Cardiac septum (tissue), 1 donor: ENCODE measurements around the gene VPS29. TPM values are rescaled to one million over a fixed set of nuclear protein-coding genes. Genes with fewer than 3 reads are reported as not detected.
"Not testable (repeated sequence)": the region's sequence is repeated elsewhere in the genome, so short reads cannot be mapped to it uniquely, and the experiment has no call there.

Source experiments
- DNase-seq: peaks from one replicate; pipeline ENCODE4 v3.0.0-alpha.2; 2020; ENCODE audit warnings: low spot score
- intact Hi-C: fragments of 100-400 bp; cut with DNase I; formaldehyde crosslinking; loops from one replicate; pipeline ENCODE4 v1.14.0; 2022
- total RNA-seq: library from RNA; stranded (reverse); fragmentation: NEBNext Ultra II Directional; extraction: Animal tissue kit (Norgen Biotek cat#: 25700); gene quantifications from one replicate; pipeline ENCODE4 v1.2.1, GENCODE V29; 2021
- donor health status: DM: no; HTN: no; CAD: no.

Gene VPS29
- total RNA-seq, 1 donor from 2014 or later, result 76.3 TPM

GRCh38 chr12:110465024-110465423 is 36.9 kb downstream of the VPS29 start:
- DNase-seq, result no peak
- intact Hi-C loops, result loop anchor here (5.0 kb wide), 1 partner anchor 137 kb away; no protein-coding TSS in a partner anchor

DNA sequence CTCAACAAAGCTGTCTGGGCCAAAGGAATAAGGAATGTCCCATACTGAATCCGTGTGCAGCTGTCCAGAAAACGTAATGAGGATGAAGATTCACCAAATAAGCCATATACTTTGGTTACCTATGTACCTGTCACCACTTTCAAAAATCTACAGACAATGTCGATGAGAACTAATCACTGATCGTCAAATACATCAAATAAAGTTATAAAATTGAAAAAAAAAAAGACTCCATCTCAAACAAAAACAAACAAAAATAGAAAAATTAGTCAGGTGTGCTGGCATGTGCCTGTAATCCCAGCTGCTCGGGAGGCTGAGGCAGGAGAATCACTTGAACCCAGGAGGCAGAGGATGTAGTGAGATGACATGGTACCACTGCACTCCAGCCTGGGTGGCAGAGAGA is 40.7 kb downstream of the VPS29 start:
- intact Hi-C loops, DNase-seq: not testable (repeated sequence)

DNA sequence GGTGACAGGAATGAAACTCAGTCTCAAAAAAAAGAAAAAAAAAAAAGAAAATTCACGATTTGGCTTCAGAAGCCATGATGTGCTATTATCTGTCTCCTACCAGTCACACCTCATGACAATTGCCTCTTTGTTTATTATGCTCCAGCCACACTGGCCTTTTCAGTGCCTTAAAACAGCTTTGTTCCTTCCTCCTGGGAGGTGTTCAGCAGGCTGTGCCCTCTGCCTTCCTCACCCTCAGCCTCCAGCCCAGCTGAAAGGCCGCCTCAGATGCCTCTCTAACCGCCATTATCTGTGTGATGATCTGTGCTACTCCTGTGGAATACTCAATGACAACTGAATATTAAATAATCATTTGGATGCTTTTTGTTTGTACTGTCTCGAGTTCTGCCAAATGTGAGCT is 43.2 kb downstream of the VPS29 start:
- DNase-seq, result no peak
- intact Hi-C loops, result no loop called here

GRCh38 chr12:110453569-110454296 is 48.2 kb downstream of the VPS29 start:
- intact Hi-C loops, result loop anchor here (2.0 kb wide), 1 partner anchor 435 kb away; no protein-coding TSS in a partner anchor
- no peak for DNase-seq

DNA sequence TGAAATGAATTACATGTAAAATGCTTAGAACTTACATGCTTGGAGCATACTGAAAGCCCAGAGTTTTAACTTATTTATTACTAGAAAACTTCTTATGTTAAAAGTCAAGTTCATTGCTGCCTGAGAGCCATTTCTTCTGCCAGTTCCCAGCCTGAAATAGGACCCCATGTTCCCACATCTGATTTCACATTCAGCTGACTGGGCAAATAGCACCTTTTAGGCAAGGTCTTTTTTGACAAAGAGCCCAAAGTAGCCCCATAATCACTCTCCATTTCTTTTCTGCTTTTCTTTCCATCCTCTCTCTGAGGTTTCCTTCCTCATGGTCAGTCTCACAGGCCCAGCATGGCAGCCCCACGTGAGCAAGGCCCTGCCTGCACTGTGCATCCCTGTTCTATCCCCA is 50.6 kb downstream of the VPS29 start:
- intact Hi-C loops, result loop anchor here (2.0 kb wide), 1 partner anchor 150 kb away; no protein-coding TSS in a partner anchor
- no peak for DNase-seq

GRCh38 chr12:110449799-110450497 is 52.0 kb downstream of the VPS29 start, which contains the start of gene ARPC3:
Gene ARPC3 (minus strand): TSS chr12:110450337. CDS start chr12:110450260, 77 bp downstream.
- peak; percentile 98 for DNase-seq
- intact Hi-C loops, result loop anchor here (2.0 kb wide), 1 partner anchor 151 kb away; no protein-coding TSS in a partner anchor

DNA sequence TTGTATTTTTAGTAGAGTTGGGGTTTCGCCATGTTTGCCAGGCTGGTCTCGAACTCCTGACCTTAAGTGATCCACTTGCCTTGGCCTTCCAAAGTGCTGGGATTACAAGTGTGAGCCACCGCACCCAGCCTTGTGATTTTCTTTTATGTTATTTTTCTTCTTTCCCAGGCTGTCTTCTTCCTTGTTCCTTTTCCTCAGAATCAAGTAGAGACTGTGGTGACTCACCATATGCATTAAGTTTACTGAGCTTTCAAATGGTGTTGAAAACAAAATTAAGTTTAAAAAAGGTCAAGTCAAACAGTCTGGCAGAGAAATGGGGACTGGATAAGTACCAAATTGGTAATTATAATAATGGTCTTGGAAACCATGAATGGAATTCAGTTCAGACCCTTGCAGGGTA is 57.5 kb downstream of the VPS29 start:
- no peak for DNase-seq
- intact Hi-C loops, result no loop called here

Other genes starting within 250 kb of the VPS29 start
- 918 TPM for gene ATP2A2, start 220.9 kb downstream of the VPS29 start, total RNA-seq
- 35.3 TPM for gene ANAPC7, start 98.4 kb downstream of the VPS29 start, total RNA-seq
- 102 TPM for gene ARPC3, start 51.8 kb downstream of the VPS29 start, total RNA-seq
- gene GPN3, start 33.9 kb downstream of the VPS29 start, total RNA-seq, result 27.1 TPM
- 4.7 TPM for gene FAM216A, start 33.3 kb downstream of the VPS29 start, total RNA-seq
- gene RAD9B, start 220 bp upstream of the VPS29 start, total RNA-seq, result 0.65 TPM
- 55.0 TPM for gene PPTC7, start 81.2 kb upstream of the VPS29 start, total RNA-seq
- 20.7 TPM for gene TCTN1, start 112.0 kb upstream of the VPS29 start, total RNA-seq
- gene HVCN1, start 187.0 kb upstream of the VPS29 start, total RNA-seq, result 3.5 TPM
- gene PPP1CC, start 240.8 kb upstream of the VPS29 start, total RNA-seq, result 102 TPM